GM23248 (cell line): Measurements from ENCODE around the gene CDH13. TPM values are rescaled to one million over a fixed set of nuclear protein-coding genes. Genes with fewer than 3 reads are reported as not detected.
A peak's percentile ranks its signal among the peaks of the same experiment; 100 is the strongest.

Experiments
- DNase-seq: peaks from one replicate; pipeline ENCODE4 v3.0.0-alpha.2; 2015
- H2AFZ ChIP-seq: fragments of 200-600 bp; sonication (generic); 2 replicates; pipeline ENCODE4 v1.6.1; 2016; ENCODE audit warnings: antibody characterized with exemption
- H3F3A ChIP-seq: fragments of 200-600 bp; sonication (generic); 2 replicates; pipeline ENCODE4 v1.6.1; 2016; ENCODE audit warnings: mild to moderate bottlenecking, antibody characterized with exemption, mixed run types; ENCODE audit not compliant: insufficient read depth
- H3K27ac ChIP-seq: fragments of 200-600 bp; sonication (generic); 2 replicates; pipeline ENCODE4 v1.5.1; 2016; ENCODE audit warnings: mild to moderate bottlenecking
- H3K27me3 ChIP-seq: fragments of 200-600 bp; sonication (generic); replicated peaks from 2 replicates; pipeline ENCODE4 v1.6.1; 2016; ENCODE audit warnings: mild to moderate bottlenecking; ENCODE audit not compliant: insufficient read depth
- H3K36me3 ChIP-seq: fragments of 200-600 bp; sonication (generic); 2 replicates; pipeline ENCODE4 v1.6.1; 2016; ENCODE audit warnings: low read depth, mild to moderate bottlenecking
- H3K4me1 ChIP-seq: fragments of 200-600 bp; sonication (generic); 2 replicates; pipeline ENCODE4 v1.6.1; 2016; ENCODE audit warnings: mild to moderate bottlenecking; ENCODE audit not compliant: insufficient read depth
- H3K4me2 ChIP-seq: fragments of 200-600 bp; sonication (generic); one replicate; pipeline ENCODE4 v1.6.1; 2016; ENCODE audit warnings: mild to moderate bottlenecking; ENCODE audit not compliant: unreplicated experiment
- H3K4me3 ChIP-seq: fragments of 200-600 bp; sonication (generic); 2 replicates; pipeline ENCODE4 v1.5.1; 2016; ENCODE audit warnings: mild to moderate bottlenecking
- H3K79me2 ChIP-seq: fragments of 200-600 bp; sonication (generic); 2 replicates; pipeline ENCODE4 v1.6.1; 2016; ENCODE audit warnings: mild to moderate bottlenecking; ENCODE audit not compliant: insufficient read depth
- H3K9ac ChIP-seq: fragments of 200-600 bp; sonication (generic); 2 replicates; pipeline ENCODE4 v1.6.1; 2016; ENCODE audit warnings: mild to moderate bottlenecking
- H3K9me2 ChIP-seq: fragments of 200-600 bp; sonication (generic); 2 replicates; pipeline ENCODE4 v1.6.1; 2016; ENCODE audit warnings: mixed run types, mild to moderate bottlenecking, moderate library complexity; ENCODE audit not compliant: insufficient read depth
- H3K9me3 ChIP-seq: fragments of 200-600 bp; sonication (generic); one replicate; pipeline ENCODE4 v1.6.1; 2017; ENCODE audit warnings: low read depth
- H4K20me1 ChIP-seq: fragments of 200-600 bp; sonication (generic); 2 replicates; pipeline ENCODE4 v1.6.0; 2016; ENCODE audit not compliant: insufficient read depth
- EZH2 ChIP-seq: fragments of 200-600 bp; sonication (generic); IDR thresholded peaks from 2 replicates; pipeline ENCODE4 v1.6.1; 2018; ENCODE audit warnings: antibody characterized with exemption, mild to moderate bottlenecking; ENCODE audit not compliant: insufficient read depth, poor library complexity, severe bottlenecking
- EZH2phosphoT487 ChIP-seq: fragments of 200-600 bp; sonication (generic); IDR thresholded peaks from 2 replicates; pipeline ENCODE4 v1.6.1; 2018; ENCODE audit warnings: antibody characterized with exemption, moderate library complexity, mild to moderate bottlenecking, low read depth; ENCODE audit not compliant: insufficient read depth
- WGBS, 2 experiments: methylation state at CpG; one replicate each; pipeline ENCODE4 v1.1.6; 2015 to 2017; ENCODE audit warnings: low lambda C conversion rate in 2 of 2, low coverage in 1 of 2; ENCODE audit errors: missing lambda C conversion rate in 2 of 2; 5-methylcytosine and 5-hydroxymethylcytosine counted together
- in situ Hi-C: fragments of 300-500 bp; cut with MboI; formaldehyde crosslinking; loops from 2 replicates; pipeline ENCODE4 v1.15.0; 2020
- polyA plus RNA-seq: library from polyadenylated mRNA; unstranded; fragments of >200 nt; fragmentation: Nextera tagmentation; extraction: Ambion mirVana; gene quantifications from 2 replicates; pipeline ENCODE4 v1.2.1, GENCODE V29; 2016
- total RNA-seq: library from RNA; depleted of rRNA; stranded (reverse); fragments of >200 nt; shearing (Covaris generic); gene quantifications from 2 replicates; pipeline ENCODE4 v1.2.3, GENCODE V29; 2014

The CDH13 gene
- total and polyA plus RNA-seq, 2 experiments from 2014 or later, result 51.0 to 52.8 TPM

DNA sequence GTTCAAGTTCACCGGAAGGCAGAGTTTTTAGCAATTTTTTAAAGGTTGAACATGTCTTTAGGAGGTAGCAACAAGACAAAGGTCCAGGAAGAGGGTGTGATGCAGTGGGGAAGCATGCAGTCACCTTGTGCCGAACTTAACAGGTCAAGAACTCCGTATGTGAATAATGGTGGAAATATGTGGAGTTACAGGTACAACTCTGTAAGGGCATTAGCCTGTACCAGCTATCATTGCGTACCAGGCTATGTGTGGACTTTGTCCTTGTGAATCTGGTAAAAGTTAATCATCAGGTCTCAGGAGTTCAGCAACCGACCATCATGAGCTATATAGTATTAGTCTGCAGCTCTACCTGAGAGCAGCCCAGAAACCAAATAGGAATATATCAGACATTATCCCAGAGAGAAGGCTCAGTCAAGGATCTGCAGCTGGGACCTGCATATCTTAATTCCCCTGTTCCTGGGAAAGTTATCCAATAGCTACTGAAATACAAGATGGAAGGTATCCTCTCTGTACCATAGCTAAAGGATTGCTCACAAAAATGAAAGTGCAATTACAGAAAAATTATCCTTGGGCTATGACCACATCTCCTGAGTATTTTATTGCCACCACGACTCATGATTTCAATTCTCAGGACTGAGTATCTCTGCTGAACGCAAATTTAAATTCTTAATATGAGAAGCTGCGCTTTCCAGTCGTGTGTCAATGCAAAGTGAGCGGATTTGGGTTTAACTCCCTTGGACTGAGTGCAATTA is 469.3 kb downstream of the CDH13 start:
- Histone ChIP-seq H3K27ac (no peak overlapping the region), H4K20me1 (no peaks in the 10 kb centered on the region)

GRCh38 chr16:83098536-83098935 is 471.8 kb downstream of the CDH13 start:
- Histone ChIP-seq H3K9me2 (no peaks in the 10 kb centered on the region), H3K36me3 (no peaks in the 10 kb centered on the region), H3K27ac (no peak overlapping the region), H3K9ac (no peak overlapping the region), H3K4me2 (no peak overlapping the region), H3F3A (peaks cover 13% of the 10 kb centered on the region; the same call in 1 of the 2 replicates), H4K20me1 (no peaks in the 10 kb centered on the region), H3K4me1 (peaks cover 12% of the 10 kb centered on the region; the same call in 1 of the 2 replicates), H3K27me3 (no peaks in the 10 kb centered on the region), H2AFZ (no peak overlapping the region), H3K79me2 (no peaks in the 10 kb centered on the region), H3K4me3 (no peak overlapping the region), H3K9me3 (peaks cover 2% of the 10 kb centered on the region)
- peak; percentile 18 for DNase-seq
- in situ Hi-C loops, result no loop called here
- TF ChIP-seq EZH2phosphoT487 (no peak), EZH2 (no peak)
- 93 to 100% methylated on average over 3 of the region's 3 CpGs for WGBS, 2 experiments

More for the DNA sequence above, 469.3 kb downstream of the CDH13 start:
- peaks cover 2% of the 10 kb centered on the region for H3K9me3 ChIP-seq
- 62% methylated on average over 10 of the region's 10 CpGs for whole genome bisulfite sequencing, 2 experiments
- in situ Hi-C loops, result no loop called here
- no peak overlapping the region for H3K9ac ChIP-seq
- H3K4me3 ChIP-seq, result no peak overlapping the region
- TF ChIP-seq EZH2phosphoT487 (no peak), EZH2 (no peak)
- H3F3A ChIP-seq, result peaks cover 13% of the 10 kb centered on the region; the same call in 1 of the 2 replicates
- H3K36me3 ChIP-seq, result no peaks in the 10 kb centered on the region
- H3K4me1 ChIP-seq, result peaks cover 12% of the 10 kb centered on the region; the same call in 1 of the 2 replicates
- H3K9me2 ChIP-seq, result no peaks in the 10 kb centered on the region
- H2AFZ ChIP-seq, result no peak overlapping the region
- peak; percentile 51 for DNase-seq
- H3K79me2 ChIP-seq, result no peaks in the 10 kb centered on the region
- H3K27me3 ChIP-seq, result no peaks in the 10 kb centered on the region
- no peak overlapping the region for H3K4me2 ChIP-seq

DNA sequence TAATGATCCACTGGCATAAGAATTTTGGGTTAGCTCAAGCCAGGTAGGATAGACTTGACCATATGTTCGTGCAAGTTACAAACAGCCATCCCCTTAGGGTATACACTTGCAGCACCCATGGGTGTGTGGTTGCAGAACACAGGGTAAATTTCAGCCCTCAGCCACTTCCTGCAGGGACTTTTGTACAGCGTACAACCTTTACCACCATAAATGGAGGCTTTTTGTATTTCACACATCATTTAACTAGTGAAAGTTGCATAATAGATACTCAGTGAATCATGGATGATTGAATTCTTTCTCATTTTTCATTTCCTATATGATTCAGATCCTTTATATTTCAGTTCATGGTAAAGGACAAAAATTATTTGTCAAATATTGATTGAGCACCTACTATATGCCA is 473.9 kb downstream of the CDH13 start:
- no peaks in the 10 kb centered on the region for H4K20me1 ChIP-seq
- 86 to 87% methylated on average over 2 of the region's 2 CpGs for WGBS, 2 experiments
- TF ChIP-seq EZH2 (no peak), EZH2phosphoT487 (no peak)
- peaks cover 13% of the 10 kb centered on the region; the same call in 1 of the 2 replicates for H3F3A ChIP-seq
- no peak overlapping the region for H2AFZ ChIP-seq
- no peaks in the 10 kb centered on the region for H3K79me2 ChIP-seq
- in situ Hi-C loops, result no loop called here
- no peak overlapping the region for H3K9ac ChIP-seq
- no peaks in the 10 kb centered on the region for H3K36me3 ChIP-seq
- no peaks in the 10 kb centered on the region for H3K9me2 ChIP-seq
- no peak overlapping the region for H3K4me3 ChIP-seq
- no peaks in the 10 kb centered on the region for H3K27me3 ChIP-seq
- DNase-seq, result peak; percentile 30
- H3K9me3 ChIP-seq, result peaks cover 2% of the 10 kb centered on the region
- peaks cover 12% of the 10 kb centered on the region; the same call in 1 of the 2 replicates for H3K4me1 ChIP-seq
- H3K27ac ChIP-seq, result no peak overlapping the region
- no peak overlapping the region for H3K4me2 ChIP-seq

DNA sequence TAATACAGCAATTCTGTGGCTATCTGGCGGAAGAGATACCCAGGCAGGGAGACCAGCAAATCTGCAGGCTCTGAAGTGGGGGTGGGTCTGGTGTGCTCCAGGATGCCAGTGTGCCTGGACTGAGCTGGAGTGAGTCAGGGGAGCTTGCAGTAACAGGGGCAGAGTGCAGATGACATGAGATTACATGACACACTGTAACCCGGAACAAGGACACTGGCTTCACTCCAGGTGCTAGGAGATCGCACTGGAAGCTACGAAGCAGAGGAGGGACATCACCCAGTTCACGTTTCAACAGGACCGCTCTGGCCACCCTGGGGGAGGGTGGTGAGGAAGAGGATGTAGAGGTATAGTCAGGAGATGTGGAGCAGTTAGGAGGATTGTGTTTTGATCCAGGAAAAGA is 475.6 kb downstream of the CDH13 start:
- H3K9me2 ChIP-seq, result no peaks in the 10 kb centered on the region
- 0 out of 2 replicates have a peak, but pooled peaks cover 3% of the 10 kb centered on the region for H3F3A ChIP-seq
- H3K27ac ChIP-seq, result no peak overlapping the region
- no peak overlapping the region for H3K9ac ChIP-seq
- H3K4me1 ChIP-seq, result no peaks in the 10 kb centered on the region
- H3K4me3 ChIP-seq, result no peak overlapping the region
- in situ Hi-C loops, result no loop called here
- no peak overlapping the region for H3K4me2 ChIP-seq
- DNase-seq, result no peak
- H3K9me3 ChIP-seq, result peaks cover 2% of the 10 kb centered on the region
- H3K79me2 ChIP-seq, result no peaks in the 10 kb centered on the region
- no peaks in the 10 kb centered on the region for H3K36me3 ChIP-seq
- no peak overlapping the region for H2AFZ ChIP-seq
- H4K20me1 ChIP-seq, result no peaks in the 10 kb centered on the region
- WGBS, 2 experiments, result 95% methylated on average over 6 of the region's 6 CpGs
- no peak for TF ChIP-seq EZH2
- no peak for TF ChIP-seq EZH2phosphoT487
- H3K27me3 ChIP-seq, result no peaks in the 10 kb centered on the region
